ENCODE data around the gene PLCH1. TPM values are rescaled to one million over a fixed set of nuclear protein-coding genes. Genes with fewer than 3 reads are reported as not detected.
A peak's percentile ranks its signal among the peaks of the same experiment; 100 is the strongest.

PLCH1 gene
- total RNA-seq, 1 donor from 2014 or later: 20.9 TPM

GRCh38 chr3:155553780-155554179 is 191.1 kb downstream of the PLCH1 start:
- no peak for DNase-seq (ENCODE audit: low spot score)
- Mint-ChIP-seq H3K27me3 (ENCODE audit: unreplicated experiment) (peaks cover 1% of the 10 kb centered on the region), H3K9me3 (ENCODE audit: unreplicated experiment) (no peaks in the 10 kb centered on the region), H3K27ac (ENCODE audit: unreplicated experiment) (peak overlapping the region; percentile 100), H3K4me3 (ENCODE audit: unreplicated experiment) (peak overlapping the region; percentile 6), H3K4me1 (ENCODE audit: unreplicated experiment) (peaks cover 40% of the 10 kb centered on the region), H3K36me3 (ENCODE audit: low read depth, unreplicated experiment) (peaks cover 14% of the 10 kb centered on the region)
- TF ChIP-seq CTCF (IDR thresholded peaks at IDR 0.05; ENCODE audit: unreplicated experiment): no peak

GRCh38 chr3:155553326-155553725 is 191.5 kb downstream of the PLCH1 start:
- Mint-ChIP-seq H3K27me3 (ENCODE audit: unreplicated experiment) (peaks cover 1% of the 10 kb centered on the region), H3K36me3 (ENCODE audit: low read depth, unreplicated experiment) (peaks cover 15% of the 10 kb centered on the region), H3K4me3 (ENCODE audit: unreplicated experiment) (no peak overlapping the region), H3K9me3 (ENCODE audit: unreplicated experiment) (no peaks in the 10 kb centered on the region), H3K27ac (ENCODE audit: unreplicated experiment) (peak overlapping the region; percentile 30), H3K4me1 (ENCODE audit: unreplicated experiment) (peaks cover 40% of the 10 kb centered on the region)
- no peak for DNase-seq (ENCODE audit: low spot score)
- TF ChIP-seq CTCF (IDR thresholded peaks at IDR 0.05; ENCODE audit: unreplicated experiment): no peak

GRCh38 chr3:155550391-155550790 is 194.5 kb downstream of the PLCH1 start:
- H3K4me1 Mint-ChIP-seq (ENCODE audit: unreplicated experiment): peaks cover 29% of the 10 kb centered on the region
- TF ChIP-seq CTCF (IDR thresholded peaks at IDR 0.05; ENCODE audit: unreplicated experiment): no peak
- H3K27ac Mint-ChIP-seq (ENCODE audit: unreplicated experiment): no peak overlapping the region
- DNase-seq (ENCODE audit: low spot score): no peak
- peaks cover 15% of the 10 kb centered on the region for H3K36me3 Mint-ChIP-seq (ENCODE audit: low read depth, unreplicated experiment)
- H3K9me3 Mint-ChIP-seq (ENCODE audit: unreplicated experiment): no peaks in the 10 kb centered on the region
- H3K4me3 Mint-ChIP-seq (ENCODE audit: unreplicated experiment): no peak overlapping the region
- H3K27me3 Mint-ChIP-seq (ENCODE audit: unreplicated experiment): peaks cover 1% of the 10 kb centered on the region

- Mint-ChIP-seq H3K4me1 (ENCODE audit: unreplicated experiment) (peaks cover 16% of the 10 kb centered on the region), H3K4me3 (ENCODE audit: unreplicated experiment) (no peak overlapping the region), H3K36me3 (ENCODE audit: low read depth, unreplicated experiment) (peaks cover 15% of the 10 kb centered on the region), H3K27me3 (ENCODE audit: unreplicated experiment) (no peaks in the 10 kb centered on the region), H3K9me3 (ENCODE audit: unreplicated experiment) (no peaks in the 10 kb centered on the region), H3K27ac (ENCODE audit: unreplicated experiment) (no peak overlapping the region)
- DNase-seq (ENCODE audit: low spot score): no peak
- TF ChIP-seq CTCF (IDR thresholded peaks at IDR 0.05; ENCODE audit: unreplicated experiment): no peak
These were observed 195.8 kb downstream of the PLCH1 start for GRCh38 chr3:155549087-155549486.

- H3K27ac Mint-ChIP-seq (ENCODE audit: unreplicated experiment): no peak overlapping the region
- peaks cover 18% of the 10 kb centered on the region for H3K36me3 Mint-ChIP-seq (ENCODE audit: low read depth, unreplicated experiment)
- H3K4me3 Mint-ChIP-seq (ENCODE audit: unreplicated experiment): no peak overlapping the region
- H3K4me1 Mint-ChIP-seq (ENCODE audit: unreplicated experiment): peaks cover 7% of the 10 kb centered on the region
- no peak for TF ChIP-seq CTCF (IDR thresholded peaks at IDR 0.05; ENCODE audit: unreplicated experiment)
- H3K9me3 Mint-ChIP-seq (ENCODE audit: unreplicated experiment): no peaks in the 10 kb centered on the region
- no peaks in the 10 kb centered on the region for H3K27me3 Mint-ChIP-seq (ENCODE audit: unreplicated experiment)
- DNase-seq (ENCODE audit: low spot score): no peak
These were observed 196.7 kb downstream of the PLCH1 start for GRCh38 chr3:155548195-155548594.

All from endothelial cell (in vitro differentiated cells).